ENCODE results near the gene LEMD2. TPM values are rescaled to one million over a fixed set of nuclear protein-coding genes. Genes with fewer than 3 reads are reported as not detected.

Gene LEMD2
- total RNA-seq, 1 experiment from 2014 or later: 65.9 TPM

GRCh38 chr6:33770124-33770832 lies 18.7 kb downstream of the LEMD2 start:
- Histone ChIP-seq H3K79me2 (ENCODE audit: low read depth) (no peaks in the 10 kb centered on the region), H3K27me3 (ENCODE audit: insufficient read depth, low read depth) (no peaks in the 10 kb centered on the region), H4K20me1 (ENCODE audit: insufficient read depth) (0 out of 2 replicates have a peak, but pooled peaks cover 5% of the 10 kb centered on the region), H3K9me2 (ENCODE audit: insufficient read depth) (no peaks in the 10 kb centered on the region), H3K4me2 (no peak overlapping the region), H3K36me3 (ENCODE audit: low read depth) (peaks cover 11% of the 10 kb centered on the region; the same call in 1 of the 2 replicates), H3F3A (ENCODE audit: insufficient read depth, low read depth) (peaks cover 19% of the 10 kb centered on the region; the same call in 1 of the 2 replicates), H3K4me1 (replicated peaks; ENCODE audit: insufficient read depth) (peaks cover 19% of the 10 kb centered on the region), H3K27ac (no peak overlapping the region), H2AFZ (no peak overlapping the region), H3K4me3 (no peak overlapping the region), H3K9me3 (ENCODE audit: insufficient read depth, low read depth) (no peaks in the 10 kb centered on the region)
- POLR2A ChIA-PET (ENCODE audit: unreplicated experiment): interaction anchor here (0.6 kb wide), 2 partner anchors 18 to 311 kb away, joined by 3 to 4 read pairs; partner anchors contain the start of gene LEMD2
- BruUV-seq (replicated peaks): no TSS peak
- intact Hi-C loops (cut with micrococcal nuclease; ENCODE audit: unreplicated experiment): loop anchor here (1.0 to 2.0 kb wide), 2 partner anchors 294 to 385 kb away; no protein-coding TSS in a partner anchor
- TF ChIP-seq EZH2 (IDR thresholded peaks at IDR 0.05; ENCODE audit: low read depth): no peak
- TF ChIP-seq, protein P1, sequence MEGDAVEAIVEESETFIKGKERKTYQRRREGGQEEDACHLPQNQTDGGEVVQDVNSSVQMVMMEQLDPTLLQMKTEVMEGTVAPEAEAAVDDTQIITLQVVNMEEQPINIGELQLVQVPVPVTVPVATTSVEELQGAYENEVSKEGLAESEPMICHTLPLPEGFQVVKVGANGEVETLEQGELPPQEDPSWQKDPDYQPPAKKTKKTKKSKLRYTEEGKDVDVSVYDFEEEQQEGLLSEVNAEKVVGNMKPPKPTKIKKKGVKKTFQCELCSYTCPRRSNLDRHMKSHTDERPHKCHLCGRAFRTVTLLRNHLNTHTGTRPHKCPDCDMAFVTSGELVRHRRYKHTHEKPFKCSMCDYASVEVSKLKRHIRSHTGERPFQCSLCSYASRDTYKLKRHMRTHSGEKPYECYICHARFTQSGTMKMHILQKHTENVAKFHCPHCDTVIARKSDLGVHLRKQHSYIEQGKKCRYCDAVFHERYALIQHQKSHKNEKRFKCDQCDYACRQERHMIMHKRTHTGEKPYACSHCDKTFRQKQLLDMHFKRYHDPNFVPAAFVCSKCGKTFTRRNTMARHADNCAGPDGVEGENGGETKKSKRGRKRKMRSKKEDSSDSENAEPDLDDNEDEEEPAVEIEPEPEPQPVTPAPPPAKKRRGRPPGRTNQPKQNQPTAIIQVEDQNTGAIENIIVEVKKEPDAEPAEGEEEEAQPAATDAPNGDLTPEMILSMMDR (conservative IDR thresholded peaks at IDR 0.05): no peak
- CTCF ChIA-PET: no interaction called here
- no peak for DNase-seq

DNA sequence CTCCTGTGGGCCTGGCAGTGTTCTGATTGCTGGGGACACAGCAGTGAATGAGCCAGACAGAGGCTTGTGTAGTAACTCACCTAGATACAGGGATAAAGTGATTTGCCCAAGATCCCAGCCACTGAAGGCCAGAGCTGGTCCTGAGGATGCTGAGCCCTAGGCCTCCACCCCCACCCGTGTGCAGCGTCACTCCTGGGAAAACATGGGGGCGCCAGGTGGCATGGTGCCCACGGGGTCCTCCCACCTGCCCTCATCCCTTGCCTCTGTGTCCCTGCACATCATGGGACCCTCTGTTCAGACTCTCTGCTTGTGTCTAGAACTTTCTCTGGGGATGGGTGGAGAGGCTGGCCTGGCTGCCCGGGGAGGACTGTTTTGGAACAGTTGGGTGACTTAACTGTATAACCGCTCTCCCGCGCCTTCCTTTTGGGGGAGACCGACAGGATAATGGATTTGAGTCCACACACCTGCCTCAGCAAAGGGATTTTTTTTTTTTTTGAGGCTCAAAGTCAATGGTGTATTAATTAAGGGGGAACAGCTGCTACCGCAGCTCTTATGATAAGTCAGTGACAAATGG lies 19.6 kb downstream of the LEMD2 start:
- intact Hi-C loops (cut with micrococcal nuclease; ENCODE audit: unreplicated experiment): no loop called here

DNA sequence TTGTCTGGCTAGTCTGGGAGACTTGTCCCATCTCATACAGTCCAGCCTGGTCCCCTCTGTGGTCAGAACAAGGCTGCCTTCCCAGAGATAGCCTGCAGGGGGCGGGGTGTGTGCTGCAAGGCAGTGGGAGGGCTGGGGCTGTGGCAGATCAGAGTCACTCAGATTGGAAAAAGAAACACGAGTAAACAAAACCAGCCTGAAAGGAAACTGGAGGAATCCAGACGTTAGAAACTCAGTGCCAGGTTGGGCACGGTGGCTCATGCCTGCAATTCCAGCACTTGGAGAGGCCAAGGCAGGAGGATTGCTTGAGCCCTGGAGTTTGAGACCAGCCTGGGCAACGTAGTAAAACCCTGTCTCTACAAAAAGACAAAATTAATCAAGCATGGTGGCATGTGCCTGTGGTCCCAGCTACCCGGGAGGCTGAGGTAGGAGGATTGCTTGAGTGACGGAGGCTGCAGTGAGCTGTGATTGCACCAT lies 20.2 kb downstream of the LEMD2 start:
- no peak for TF ChIP-seq EZH2 (IDR thresholded peaks at IDR 0.05; ENCODE audit: low read depth)
- TF ChIP-seq, protein P1 (conservative IDR thresholded peaks at IDR 0.05): peak; percentile 91
- Histone ChIP-seq H3K36me3 (ENCODE audit: low read depth) (peaks cover 3% of the 10 kb centered on the region; the same call in 1 of the 2 replicates), H4K20me1 (ENCODE audit: insufficient read depth) (0 out of 2 replicates have a peak, but pooled peaks cover 5% of the 10 kb centered on the region), H3K4me2 (no peak overlapping the region), H3K27ac (no peak overlapping the region), H3K9me3 (ENCODE audit: insufficient read depth, low read depth) (no peaks in the 10 kb centered on the region), H3K27me3 (ENCODE audit: insufficient read depth, low read depth) (no peaks in the 10 kb centered on the region), H2AFZ (no peak overlapping the region), H3K4me1 (replicated peaks; ENCODE audit: insufficient read depth) (peaks cover 19% of the 10 kb centered on the region), H3K79me2 (ENCODE audit: low read depth) (no peaks in the 10 kb centered on the region), H3K9me2 (ENCODE audit: insufficient read depth) (no peaks in the 10 kb centered on the region), H3K4me3 (no peak overlapping the region), H3F3A (ENCODE audit: insufficient read depth, low read depth) (peaks cover 19% of the 10 kb centered on the region; the same call in 1 of the 2 replicates)
- POLR2A ChIA-PET (ENCODE audit: unreplicated experiment): no interaction called here
- CTCF ChIA-PET: no interaction called here
- DNase-seq: peak; percentile 56 to 81
- no TSS peak for BruUV-seq (replicated peaks)
- intact Hi-C loops (cut with micrococcal nuclease; ENCODE audit: unreplicated experiment): no loop called here

More for the DNA sequence above, 19.6 kb downstream of the LEMD2 start:
- H3K9me2 ChIP-seq (ENCODE audit: insufficient read depth): no peaks in the 10 kb centered on the region
- H3K4me1 ChIP-seq (replicated peaks; ENCODE audit: insufficient read depth): peaks cover 19% of the 10 kb centered on the region
- no peaks in the 10 kb centered on the region for H3K27me3 ChIP-seq (ENCODE audit: insufficient read depth, low read depth)
- H3K36me3 ChIP-seq (ENCODE audit: low read depth): peaks cover 6% of the 10 kb centered on the region; the same call in 1 of the 2 replicates
- H3K9me3 ChIP-seq (ENCODE audit: insufficient read depth, low read depth): no peaks in the 10 kb centered on the region
- 0 out of 2 replicates have a peak, but pooled peaks cover 5% of the 10 kb centered on the region for H4K20me1 ChIP-seq (ENCODE audit: insufficient read depth)
- DNase-seq: no peak
- ChIA-PET CTCF (interaction anchor here (0.5 kb wide), 1 partner anchor 250 kb away, joined by 9 read pairs; no protein-coding TSS in a partner anchor), POLR2A (ENCODE audit: unreplicated experiment) (no interaction called here)
- BruUV-seq (replicated peaks): no TSS peak
- H3K27ac ChIP-seq: no peak overlapping the region
- H2AFZ ChIP-seq: no peak overlapping the region
- no peak overlapping the region for H3K4me2 ChIP-seq
- no peak overlapping the region for H3K4me3 ChIP-seq
- no peak for TF ChIP-seq EZH2 (IDR thresholded peaks at IDR 0.05; ENCODE audit: low read depth)
- TF ChIP-seq, protein P1 (conservative IDR thresholded peaks at IDR 0.05): no peak
- no peaks in the 10 kb centered on the region for H3K79me2 ChIP-seq (ENCODE audit: low read depth)
- peaks cover 19% of the 10 kb centered on the region; the same call in 1 of the 2 replicates for H3F3A ChIP-seq (ENCODE audit: insufficient read depth, low read depth)

All from PC-9 (cell line).